Fibroblast of the conjunctiva (primary cell): Measurements from ENCODE around the gene AKR1D1.
"Not testable (repeated sequence)": the region's sequence is repeated elsewhere in the genome, so short reads cannot be mapped to it uniquely, and the experiment has no call there.

Experiments
- DNase-seq: peaks from one replicate; pipeline ENCODE4 v3.0.0-alpha.2; 2010; ENCODE audit warnings: low read depth

Gene AKR1D1

DNA sequence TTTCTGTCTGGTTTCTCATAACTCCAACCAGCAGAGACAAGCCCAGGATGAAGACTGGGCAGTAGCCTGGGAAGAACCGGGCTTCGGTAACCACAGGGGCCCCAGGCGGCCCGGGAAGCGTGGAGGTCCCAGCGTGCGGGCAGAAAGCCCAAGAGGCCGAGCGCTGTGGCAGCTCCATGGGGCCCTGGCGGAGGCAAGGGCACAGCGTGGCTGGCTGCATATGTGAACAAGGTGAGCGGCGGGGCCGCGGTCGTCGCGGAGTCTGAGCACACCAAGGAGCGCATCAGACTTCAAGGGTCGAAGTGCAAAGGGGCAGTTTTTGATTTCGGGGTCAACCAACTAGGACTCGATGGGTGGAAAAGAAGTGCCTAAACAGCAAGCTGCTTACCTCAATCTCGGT is 45.9 kb downstream of the AKR1D1 start:
- no peak for DNase-seq

- no peak for DNase-seq
Observed at GRCh38 chr7:138125119-138125518, 48.9 kb downstream of the AKR1D1 start.

- no peak for DNase-seq
Observed at GRCh38 chr7:138125598-138126111, 49.4 kb downstream of the AKR1D1 start.

DNA sequence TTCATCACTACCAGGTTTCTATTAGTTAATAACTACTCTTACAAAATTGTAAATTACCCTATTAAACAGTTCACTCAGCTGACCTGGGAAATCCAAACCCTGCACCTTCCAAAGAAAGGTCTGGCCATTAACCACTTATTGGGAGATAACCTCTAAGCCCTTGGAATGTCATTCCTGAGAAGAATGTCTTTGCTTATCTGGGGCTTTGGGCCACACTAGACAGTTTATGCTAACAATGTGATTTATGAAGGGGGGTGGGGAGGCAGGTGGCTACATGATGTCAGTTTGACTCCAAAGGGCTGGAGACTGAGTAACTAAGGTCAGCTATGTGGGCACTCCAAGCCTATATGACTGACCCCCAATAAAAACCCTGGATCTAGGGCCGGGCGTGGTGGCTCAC is 50.7 kb downstream of the AKR1D1 start:
- DNase-seq = no peak

- no peak for DNase-seq
Observed at GRCh38 chr7:138127996-138128395, 51.7 kb downstream of the AKR1D1 start.

DNA sequence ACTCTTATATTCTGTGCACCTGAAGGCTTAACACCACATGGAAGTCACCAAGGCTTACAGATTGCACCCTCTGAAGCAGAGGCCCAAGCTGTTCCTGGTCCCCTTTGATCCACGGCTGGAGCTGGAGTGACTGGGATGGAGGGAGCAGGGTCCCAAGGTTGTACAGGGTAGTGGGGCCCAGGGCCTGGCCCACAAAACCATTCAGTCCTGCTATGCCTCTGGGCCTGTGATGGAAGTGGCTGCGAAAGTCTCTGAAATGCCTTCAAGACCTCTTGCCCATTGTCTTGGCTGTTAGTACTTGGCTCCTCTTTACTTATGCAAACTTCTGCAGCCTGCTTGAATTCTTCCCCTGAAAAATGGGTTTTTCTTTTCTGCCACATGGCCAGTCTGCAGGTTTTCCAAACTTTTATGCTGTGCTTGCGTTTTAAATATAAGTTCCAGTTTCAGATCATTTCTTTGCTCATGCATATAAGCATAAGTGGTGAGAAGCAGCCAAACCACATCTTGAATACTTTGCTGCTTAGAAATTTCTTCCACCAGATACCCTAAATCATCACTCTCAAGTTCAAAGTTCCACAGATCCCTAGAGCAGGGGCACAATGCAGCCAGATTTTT is 53.4 kb downstream of the AKR1D1 start:
- no peak for DNase-seq

DNA sequence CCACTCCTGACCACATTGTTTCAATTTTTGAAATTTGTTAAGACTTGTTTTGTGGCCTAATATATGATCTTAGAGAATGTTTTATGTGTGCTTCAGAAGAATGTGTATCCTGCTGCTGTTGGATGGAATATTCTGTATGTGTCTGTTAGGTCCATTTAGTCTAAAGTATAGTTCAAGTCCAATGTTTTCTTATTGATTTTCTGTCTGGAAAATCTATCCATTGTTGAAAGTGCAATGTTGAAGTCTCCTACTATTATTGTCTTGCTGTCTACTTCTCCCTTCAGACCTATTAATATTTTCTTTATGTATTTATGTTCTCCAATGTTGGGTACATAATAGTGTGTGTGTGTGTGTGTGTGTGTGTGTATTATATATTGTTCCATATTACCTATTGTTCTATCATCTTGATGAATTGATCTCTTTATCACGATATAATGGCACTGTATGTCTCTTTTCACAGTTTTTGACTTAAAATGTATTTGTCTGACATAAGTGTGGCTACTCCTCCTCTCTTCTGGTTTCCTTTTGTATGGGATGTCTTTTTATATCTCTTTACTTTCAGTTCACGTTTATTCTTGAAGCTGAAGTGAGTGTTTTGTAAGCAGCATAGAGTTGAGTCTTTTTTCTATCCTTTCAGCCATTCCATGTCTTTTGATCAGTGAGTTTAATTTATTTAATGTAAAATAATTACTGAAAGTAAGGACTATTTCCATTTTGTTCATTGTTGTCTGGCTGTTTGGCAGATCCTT is 61.3 kb downstream of the AKR1D1 start:
- no peak for DNase-seq

DNA sequence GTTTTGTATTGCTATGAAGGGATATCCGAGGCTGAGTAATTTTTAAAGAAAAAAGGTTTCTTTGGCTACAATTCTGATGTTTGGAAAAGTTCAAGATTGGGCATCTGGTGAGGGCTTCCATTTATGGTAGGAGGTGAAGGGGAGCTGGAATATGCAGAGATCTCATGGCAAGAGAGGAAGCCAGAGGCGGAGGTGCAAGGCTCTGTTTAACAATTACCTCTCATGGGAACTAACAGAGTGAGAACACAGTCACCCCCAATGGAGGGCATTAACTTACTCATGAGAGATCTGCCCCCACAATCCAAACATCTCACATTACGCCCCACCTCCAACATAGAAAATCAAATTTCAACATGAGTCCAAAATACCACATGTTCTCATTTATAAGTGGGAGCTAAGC is 62.0 kb downstream of the AKR1D1 start:
- no peak for DNase-seq

DNA sequence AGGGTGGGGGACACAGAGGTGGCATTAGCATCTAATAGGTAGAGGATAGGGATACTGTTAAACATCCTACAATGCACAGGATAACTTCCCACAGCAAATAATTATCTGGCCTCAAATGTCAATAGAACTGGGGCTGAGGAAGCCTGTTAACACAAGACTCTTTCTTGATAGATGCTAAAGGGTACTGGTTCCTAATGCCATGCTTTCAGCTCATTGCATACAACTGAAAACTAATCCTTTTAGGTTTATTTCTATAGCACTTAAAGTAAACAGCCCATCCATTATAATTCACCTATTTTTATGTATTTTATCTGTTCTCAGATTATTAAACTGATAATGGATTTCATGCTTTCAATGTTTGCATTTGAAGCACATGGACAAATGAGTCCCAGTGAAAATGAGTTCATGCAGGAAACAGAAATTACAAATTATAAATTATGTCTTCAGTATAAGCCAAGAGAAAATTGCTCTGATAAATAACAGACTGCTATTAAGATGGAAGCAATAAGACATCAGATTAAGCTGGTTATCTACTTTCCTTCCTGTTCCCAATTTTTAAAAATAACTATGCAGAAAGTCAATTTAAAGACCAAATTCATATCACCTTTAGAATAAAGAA is 66.4 kb downstream of the AKR1D1 start:
- no peak for DNase-seq

- DNase-seq = no peak
Observed at GRCh38 chr7:138144958-138145357, 68.7 kb downstream of the AKR1D1 start.

- DNase-seq = not testable (repeated sequence)
Observed at GRCh38 chr7:138146221-138146620, 70.0 kb downstream of the AKR1D1 start.

DNA sequence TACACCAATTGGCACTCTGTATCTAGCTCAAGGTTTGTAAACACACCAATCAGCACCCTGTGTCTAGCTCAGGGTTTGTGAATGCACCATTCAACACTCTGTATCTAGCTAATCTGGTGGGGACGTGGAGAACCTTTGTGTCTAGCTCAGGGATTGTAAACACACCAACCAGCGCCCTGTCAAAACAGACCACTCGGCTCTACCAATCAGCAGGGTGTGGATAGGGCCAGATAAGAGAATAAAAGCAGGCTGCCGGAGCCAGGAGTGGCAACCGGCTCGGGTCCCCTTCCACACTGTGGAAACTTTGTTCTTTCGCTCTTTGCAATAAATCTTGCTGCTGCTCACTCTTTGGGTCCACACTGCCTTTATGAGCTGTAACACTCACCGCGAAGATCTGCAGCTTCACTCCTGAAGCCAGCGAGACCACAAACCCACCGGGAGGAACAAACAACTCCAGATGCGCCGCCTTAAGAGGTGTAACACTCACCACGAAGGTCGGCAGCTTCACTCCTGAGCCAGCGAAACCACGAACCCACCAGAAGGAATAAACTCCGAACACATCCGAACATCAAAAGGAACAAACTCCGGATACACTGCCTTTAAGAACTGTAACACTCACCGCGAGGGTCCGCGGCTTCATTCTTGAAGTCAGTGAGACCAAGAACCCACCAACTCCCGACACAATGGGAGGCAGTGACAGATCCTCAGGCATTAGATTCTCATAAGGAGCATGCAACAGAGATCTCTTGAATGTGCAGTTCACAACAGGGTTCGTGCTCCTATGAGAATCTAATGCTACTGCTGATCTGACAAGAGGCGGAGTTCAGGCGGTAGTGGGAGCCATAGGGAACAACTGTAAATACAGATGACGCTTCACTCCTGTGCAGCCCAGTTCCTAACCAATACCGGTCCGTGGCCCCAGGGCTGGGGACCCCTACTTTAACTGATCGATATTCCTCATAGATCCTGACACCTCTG is 70.8 kb downstream of the AKR1D1 start:
- not testable (repeated sequence) for DNase-seq

- no peak for DNase-seq
Observed at GRCh38 chr7:138151731-138152577, 75.7 kb downstream of the AKR1D1 start.

DNA sequence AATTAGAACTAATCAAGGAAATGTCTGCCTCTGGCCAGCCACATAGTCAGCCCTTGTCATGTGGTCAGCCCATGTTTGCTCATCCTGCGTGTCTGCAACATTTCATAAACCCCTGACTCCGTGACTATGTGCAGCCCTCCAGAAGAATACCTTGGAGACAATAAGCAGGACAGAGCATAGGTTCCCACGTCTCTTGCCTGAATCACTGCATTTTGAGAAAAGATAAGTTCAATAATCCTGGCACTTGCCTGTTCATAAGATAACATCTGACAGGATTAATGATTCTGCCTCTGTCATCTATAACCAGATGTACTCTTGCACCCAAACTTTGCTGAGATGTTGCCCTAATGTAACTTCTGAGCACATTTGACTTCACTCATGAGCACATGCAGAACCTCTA is 78.4 kb downstream of the AKR1D1 start:
- DNase-seq = no peak

DNA sequence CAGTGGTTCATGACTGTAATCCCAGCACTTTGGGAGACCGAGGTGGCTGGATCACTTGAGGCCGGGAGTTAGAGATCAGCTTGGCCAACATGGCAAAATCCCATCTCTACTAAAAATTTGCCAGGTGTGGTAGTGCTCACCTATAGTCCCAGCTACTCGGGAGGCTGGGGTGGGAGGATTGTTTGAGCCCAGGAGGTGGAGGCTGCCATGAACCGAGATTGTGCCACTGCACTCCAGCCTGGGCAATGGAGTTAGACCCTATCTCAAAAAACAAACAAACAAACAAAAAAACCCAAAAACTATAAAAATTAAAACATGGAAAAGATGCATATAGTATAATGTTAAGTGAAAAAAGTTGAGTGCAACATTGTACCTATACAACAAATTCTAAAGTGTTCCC is 81.4 kb downstream of the AKR1D1 start:
- no peak for DNase-seq

GRCh38 chr7:138158739-138159528 is 82.7 kb downstream of the AKR1D1 start:
- DNase-seq = no peak

DNA sequence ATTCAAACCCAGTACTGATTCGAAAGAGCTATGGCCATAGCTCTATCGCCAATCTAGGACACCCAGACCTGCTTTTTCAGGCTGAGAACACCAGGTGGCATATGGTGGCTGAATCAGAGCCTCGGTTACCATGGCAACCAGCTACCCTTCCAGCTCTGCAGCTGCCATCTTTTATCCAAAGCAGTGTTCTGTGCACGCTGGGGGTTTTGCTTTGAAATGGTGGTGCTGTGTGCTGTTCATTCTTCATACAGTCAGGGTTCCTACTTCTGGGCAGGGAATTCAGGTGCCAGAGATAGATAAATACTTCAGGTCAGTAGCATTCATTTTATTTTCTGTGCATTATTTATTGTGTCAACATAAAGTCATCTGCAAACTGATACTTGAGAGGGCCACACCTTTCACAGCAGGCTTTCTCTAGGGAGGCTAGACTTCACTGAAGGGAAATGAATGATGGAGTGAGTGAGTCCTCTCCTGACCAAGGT is 85.4 kb downstream of the AKR1D1 start:
- DNase-seq = peak; percentile 82

DNA sequence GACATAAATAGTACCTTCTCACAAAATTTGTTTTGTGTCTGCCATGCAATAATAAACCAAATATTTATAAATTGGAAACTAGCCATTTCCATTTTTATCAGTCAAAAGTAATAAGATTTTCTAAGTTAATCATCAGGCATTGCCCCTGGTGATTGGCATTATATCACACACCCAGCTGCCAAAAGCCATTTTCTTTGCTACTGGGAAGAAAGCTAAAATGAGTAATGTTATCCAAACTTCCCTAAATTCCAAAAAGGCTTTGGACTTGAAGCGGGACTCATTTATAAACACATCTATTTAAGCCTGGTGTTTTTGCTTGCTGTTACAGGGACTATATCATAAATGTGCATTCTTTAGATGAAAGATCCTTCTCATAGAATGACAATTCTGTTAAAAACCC is 86.0 kb downstream of the AKR1D1 start:
- no peak for DNase-seq

DNA sequence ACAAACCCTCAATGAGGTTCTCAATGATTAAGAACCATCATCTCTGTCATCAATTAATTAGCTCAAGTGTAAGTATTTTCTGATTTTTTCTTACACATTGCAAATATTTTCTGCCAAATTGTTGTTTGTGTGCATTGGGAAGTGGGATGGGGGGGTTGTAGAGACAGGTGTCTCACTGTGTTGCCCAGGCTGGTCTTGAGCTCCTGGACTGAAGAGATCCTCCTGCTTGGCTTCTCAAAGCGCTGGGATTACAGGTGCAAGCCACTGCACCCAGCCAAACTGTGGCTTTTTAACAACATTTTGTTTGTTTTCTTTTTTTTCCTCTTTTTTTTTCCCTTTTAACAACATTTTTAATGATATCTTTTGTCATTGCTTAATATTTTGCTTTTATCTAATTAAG is 87.5 kb downstream of the AKR1D1 start:
- DNase-seq = no peak

DNA sequence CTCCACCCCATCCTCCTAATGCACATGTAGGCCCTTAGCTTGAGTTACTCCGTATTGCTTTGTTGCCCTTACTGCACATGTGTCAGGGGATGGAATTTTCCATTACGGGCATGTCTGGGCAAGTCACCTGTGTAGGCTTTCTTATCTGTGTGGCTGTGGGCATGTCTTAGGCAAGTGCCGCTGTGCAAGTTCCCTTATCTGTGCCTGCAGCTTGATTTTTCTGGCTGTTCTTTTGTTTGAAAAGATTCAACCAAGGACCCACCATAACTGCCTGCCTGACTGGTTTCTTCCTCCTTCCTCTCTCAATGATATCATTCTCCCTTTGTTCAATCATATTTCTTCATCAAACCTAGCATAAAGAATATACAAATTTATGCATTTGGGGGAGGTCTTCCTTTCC is 88.5 kb downstream of the AKR1D1 start:
- DNase-seq = no peak
